Measurements from ENCODE around the gene F2.

GRCh38 chr11:46745995-46746394 lies 27.0 kb downstream of the F2 start:
- TF ChIP-seq POLR2A (IDR thresholded peaks at IDR 0.05; ENCODE audit: low read length) (no peak), GATA1 (IDR thresholded peaks at IDR 0.05; ENCODE audit: low read depth, low read length) (no peak)
